GM18511 (cell line): ENCODE data around the gene SORCS2.

Source experiments
- ATAC-seq: cut with Tn5 transposase; IDR thresholded peaks from one replicate; pipeline ENCODE4 v1.9.1; 2021; ENCODE audit warnings: mild to moderate bottlenecking, moderate library complexity; ENCODE audit not compliant: unreplicated experiment

The SORCS2 gene

DNA sequence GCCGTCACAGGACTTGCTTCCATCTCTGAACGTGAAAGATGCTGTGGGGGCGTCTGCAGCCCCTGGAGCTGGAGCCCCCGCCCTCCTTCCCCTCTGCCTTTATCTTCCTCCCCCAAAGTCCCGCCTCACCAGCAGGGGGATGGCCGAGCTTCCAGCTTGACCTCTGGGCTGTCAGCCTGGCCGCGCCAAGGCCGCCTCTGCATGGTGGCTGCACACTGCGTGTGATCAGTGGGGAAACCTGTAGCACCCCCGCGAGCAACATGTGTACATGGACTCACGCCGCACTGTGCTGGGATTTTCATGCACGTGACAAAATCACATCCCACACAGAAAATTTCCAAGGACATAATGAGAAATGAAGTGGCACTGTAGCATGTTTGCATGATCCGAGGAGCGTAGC lies 268.9 kb downstream of the SORCS2 start:
- no peak for ATAC-seq

DNA sequence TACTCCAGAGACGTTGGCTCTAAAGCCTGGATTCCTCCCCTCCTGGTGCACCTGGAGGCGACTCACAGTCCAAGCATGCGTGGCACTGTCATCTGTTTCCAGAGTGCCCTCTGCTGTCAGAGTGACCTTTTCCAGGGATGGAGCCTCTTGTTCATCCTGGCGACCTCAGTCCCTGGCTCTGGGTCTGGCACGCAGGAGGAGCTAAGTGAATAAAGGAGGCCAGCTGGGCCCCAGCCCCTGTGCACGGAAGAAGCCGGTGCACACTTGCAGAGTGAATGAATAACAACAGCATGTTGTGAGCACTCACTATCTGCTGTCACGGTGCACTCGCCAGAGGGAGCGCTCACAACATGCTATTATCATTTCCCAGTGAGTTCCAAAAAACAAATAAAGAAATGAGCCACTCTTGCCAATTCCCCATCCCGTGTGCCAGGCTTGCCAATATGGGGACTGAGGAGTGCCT lies 270.2 kb downstream of the SORCS2 start:
- no peak for ATAC-seq

DNA sequence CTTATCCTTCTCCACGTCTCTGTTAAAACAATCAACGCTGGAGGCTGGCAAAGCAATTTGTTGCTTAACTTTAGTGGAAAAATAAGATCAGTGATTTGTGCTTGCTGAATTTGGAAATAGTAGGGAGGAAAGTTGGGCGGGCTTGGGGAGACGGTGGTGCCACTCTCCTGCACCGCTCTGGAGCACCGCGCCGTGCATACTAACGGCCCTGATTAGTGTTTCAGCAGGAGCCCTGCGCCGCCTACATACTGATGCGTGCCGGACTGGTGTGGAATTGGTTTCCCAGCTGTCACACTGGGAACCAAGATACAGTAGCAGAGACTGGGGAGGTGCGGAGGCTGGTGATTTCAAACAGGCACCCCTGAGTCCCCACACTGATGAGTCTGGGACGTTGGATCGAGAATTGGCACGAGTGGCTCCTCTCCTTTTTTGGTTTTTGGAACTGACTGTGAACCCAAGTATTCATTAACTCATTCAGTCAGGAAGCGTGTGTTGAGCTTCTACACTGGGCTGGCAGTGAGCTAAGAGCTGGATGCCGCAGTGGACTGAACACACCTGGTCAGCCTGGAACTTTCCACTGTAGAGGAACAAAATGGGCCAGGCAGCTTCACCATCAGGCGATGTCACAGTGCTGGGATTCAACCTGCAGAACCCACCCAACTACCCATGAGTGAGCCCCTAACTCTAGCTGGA lies 271.4 kb downstream of the SORCS2 start:
- no peak for ATAC-seq

DNA sequence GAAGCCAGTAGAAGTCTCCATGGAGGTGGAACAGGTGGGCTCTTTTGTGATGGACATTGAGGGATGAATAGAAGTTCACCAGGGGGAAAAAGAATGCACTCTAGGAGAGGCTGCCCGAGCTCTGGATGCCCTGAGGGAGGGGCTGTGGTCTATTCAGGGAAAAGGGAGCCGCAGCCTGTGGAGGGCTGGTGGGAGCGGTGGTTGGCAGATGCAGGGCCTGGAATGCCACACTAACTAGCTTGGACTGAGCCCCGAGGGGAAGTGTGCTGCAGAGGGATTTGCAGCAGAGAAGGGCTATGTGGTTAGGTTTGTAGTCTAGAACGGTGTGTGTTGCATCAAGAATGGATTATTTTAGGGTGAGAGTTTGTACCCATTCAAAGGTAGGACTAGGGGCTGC lies 271.9 kb downstream of the SORCS2 start:
- ATAC-seq = no peak

DNA sequence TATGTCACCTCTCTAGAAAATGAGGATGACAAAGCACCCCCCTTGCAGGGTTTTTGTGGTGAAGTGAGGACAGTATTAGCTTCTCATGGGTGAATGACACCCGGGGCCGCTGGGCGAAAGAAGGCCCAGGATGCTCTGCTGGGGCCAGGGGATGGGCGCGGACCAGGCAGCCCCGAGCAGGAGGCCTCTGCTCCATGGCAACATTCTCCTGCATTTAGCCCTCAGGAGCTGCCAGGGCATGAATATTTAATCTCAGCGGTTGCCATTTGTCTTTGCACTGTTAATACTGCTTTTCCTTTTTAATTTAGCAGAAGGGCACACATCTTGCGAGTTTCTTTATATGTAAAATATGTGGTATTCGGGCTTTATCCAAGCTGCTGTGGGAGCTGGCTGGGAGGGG lies 272.7 kb downstream of the SORCS2 start:
- no peak for ATAC-seq

DNA sequence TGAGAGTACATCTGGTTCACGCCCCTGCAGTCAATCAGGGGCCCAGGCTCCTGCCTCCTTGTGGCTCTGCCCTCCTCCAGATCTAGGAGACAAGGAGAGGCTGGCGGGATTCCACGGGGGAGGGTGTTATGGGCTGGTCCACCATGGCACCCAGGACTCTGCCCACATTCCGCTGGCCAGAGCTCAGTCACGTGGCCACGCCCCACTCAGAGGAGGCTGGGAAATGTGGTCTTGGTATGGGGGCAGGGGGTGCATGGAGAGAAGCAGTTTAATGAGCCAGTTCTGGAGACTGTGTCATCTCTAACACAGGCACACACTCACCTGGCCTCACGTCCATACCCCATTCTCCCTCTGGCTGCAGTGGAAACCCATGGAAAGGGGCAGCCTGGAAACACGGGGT lies 273.9 kb downstream of the SORCS2 start:
- ATAC-seq = no peak

DNA sequence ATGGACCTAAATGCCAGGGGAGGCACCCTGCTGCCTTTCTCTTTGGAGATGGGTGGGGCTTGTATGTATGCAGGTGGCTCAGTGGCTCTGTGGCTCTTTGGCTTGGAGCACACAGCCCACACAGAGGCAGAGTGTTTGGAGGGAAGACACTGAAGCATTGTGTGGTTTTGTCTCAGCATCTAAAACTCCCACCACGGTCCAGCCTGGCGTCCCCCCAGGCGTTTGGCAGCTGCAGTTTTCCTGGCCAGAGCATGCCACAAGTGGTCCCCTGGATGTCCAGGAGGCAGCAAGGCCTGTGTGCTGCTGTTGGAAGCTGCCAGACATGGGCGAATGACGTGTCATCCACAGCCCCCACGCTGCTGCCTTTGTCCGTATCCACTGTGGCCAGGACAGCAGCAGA lies 274.6 kb downstream of the SORCS2 start:
- no peak for ATAC-seq

DNA sequence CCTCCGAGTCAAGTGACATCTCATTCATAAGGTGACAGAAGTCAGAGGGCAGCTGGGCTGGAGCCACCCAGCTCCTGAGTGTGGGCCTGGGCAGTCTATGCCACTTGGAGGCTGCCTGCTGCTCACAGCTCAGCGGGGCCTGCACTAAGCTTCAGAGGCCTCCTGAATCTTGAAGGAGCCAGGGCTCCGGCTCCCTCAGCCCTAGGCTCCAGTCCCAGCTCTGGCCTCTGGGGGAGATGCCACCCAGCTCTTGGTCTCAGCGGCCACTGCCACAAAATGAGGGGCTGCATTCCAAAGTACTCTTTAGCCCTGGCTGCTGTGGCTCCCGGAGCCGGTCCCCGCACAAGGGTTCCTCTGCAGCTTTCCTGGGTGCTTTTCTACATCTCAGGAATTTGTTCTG lies 275.1 kb downstream of the SORCS2 start:
- ATAC-seq = no peak

DNA sequence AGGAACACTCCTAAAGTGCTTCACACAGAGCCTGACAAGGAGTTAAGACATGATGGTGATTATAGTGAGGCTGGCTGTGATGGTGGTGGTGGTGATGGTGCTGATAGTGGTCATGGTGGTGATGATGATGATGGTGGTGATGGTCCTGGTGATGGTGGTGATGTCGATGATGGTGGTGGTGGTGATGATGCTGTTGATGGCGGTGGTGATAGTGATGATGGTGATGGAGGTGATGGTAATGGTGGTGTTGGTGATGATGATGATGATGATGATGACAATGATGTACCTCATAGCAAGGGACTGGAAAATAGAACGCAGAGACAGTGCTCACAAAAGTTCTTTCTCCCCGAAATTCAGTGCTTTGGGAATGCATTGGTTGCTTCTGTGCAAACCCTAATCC lies 276.7 kb downstream of the SORCS2 start:
- ATAC-seq = no peak

DNA sequence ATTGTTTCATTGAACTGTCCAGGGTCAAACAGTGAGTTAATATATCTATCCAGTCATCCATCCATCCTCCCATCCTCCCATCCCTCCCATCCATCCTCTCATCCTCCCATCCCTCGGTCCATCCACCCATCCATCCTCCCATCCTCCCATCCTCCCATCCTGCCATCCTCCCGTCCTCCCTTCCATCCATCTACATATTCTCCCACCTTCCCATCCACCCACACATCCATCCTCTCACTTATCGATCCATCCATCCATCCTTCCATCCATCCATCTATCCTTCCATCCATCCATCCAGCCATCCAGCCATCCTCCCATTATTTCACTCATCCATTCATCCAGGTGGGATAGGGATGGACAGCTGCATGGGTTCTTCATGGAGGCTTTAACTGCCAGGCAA lies 277.8 kb downstream of the SORCS2 start:
- no peak for ATAC-seq

DNA sequence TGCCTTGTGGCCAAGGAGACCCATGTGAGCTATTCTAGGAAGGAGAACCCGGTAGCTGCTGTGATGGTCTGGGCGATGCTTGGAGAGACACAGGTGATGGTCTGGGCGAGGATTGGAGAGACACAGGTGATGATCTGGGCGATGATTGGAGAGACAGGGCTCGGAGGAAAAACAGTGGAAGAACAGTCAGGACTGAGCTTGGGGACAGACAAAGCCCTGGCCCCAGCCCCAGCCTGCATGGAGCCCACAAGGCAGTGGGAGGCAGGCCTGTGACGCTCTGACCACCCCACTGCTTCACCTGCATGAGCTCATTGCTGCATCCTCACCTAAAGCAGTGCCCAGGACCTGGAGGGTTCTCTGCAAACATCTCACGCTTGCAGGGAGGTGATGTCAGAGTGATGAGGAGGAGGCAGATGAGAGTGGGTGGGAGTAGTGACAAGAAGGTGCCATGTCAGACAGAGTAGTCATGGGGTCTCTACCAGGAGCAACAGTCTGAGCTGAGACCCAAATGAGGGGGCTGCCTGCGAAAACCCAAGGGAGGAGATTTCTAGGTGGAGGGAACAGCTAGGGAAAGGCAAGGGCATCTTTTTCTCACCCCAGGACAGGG lies 278.3 kb downstream of the SORCS2 start:
- no peak for ATAC-seq

DNA sequence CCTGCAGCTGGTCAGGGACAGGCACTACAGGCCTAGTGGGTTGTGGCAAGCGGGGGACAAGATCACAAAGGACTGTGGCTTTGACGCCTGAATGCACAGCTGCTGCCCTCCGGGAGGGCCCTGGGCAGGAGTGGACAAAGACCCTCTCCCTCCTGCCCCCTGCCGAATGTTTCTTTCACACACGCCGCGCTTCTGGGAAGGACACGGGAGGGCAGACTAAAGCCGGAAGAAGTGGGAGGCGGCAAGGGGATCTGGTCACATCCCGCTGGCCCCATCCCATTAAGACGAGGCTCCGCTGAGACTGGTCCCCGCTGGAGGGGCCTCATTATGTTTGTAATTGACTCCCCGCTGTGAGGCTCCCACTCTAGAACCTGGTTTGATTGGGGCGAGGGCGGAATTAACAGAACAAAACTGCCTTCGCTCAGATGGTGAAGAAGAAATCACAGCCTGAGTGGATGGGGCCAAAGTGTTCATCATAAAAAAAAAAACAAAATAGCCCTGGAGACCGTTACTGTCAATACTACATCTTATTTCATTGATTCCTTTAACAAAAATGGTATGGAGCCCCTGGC lies 280.2 kb downstream of the SORCS2 start:
- no peak for ATAC-seq

DNA sequence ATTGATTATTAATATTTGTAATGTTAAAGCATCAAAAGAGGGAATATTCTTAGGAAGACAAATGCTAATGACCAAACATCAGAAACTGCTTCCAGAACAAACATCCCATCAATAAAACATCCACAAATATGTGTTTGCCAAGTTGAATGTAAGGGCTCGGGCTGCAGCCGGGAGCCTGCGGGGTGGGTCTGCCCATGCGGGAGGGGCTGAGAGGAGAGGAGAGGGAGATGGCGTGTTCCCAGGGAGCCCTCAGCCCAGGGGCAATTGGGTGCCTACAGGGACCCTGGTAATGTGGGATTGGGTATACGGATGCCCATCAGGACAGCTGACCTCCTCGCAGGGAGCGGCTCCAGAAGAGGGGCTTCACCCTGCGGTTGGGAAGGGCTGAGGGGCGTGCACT lies 280.7 kb downstream of the SORCS2 start:
- no peak for ATAC-seq

DNA sequence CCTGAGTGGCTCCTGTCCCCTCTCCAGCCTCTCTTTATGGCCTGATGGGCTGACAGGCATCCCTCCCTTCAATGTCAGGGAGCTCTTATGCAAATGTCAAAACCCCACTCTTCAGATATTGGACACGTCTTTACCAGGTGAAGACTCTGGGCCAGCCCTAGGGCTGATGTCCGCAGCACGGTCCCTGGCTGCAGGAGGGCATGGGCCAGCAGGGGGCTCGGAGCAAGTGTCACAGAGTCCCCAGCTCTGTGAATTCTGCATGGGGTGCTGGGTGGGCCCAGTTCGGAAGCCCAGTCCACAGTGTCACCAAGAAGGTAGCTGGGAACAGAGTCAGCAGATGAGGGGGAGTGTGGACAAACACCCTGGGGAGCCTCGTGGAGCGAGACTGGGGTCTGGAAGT lies 282.0 kb downstream of the SORCS2 start:
- ATAC-seq = no peak

DNA sequence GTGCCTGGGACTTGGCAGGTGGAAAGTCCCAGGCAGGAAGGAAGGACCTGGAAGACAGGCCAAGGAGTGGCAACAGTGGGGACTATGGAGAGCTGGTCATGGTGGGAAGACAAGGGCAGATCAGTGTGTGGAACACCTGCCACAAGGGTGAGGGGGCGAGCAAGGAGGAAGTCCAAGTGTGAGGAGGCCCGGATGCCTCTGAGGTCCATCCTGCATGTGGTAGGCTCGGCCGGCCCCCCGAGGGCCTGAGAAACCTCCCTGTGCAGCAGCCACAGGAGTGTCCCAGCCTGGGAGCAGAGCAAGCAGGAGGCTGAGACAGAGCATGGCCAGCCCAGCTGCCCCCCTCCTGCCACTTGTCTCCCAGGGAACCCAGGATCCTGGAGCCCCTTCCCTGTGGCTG lies 282.9 kb downstream of the SORCS2 start:
- ATAC-seq = no peak

DNA sequence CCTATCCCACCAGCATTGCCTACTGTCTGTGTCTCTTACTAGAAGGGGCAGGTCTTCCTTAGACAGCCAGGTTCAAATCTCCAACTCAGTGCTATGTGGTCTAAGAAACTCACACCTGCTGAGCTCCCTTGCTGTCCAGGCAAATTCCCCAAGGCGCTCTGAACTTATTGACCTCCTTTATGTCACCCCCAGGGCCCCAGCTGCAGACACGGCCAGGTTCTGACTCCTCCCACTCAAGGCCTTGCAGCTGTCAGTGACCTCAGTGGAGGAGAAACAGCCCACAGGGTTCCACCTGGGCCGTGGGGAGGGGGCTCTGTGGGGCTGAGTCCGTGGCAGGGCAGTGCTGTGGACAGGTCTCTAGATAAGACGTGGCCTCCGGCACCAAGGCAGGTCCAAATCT lies 284.5 kb downstream of the SORCS2 start:
- ATAC-seq = no peak

DNA sequence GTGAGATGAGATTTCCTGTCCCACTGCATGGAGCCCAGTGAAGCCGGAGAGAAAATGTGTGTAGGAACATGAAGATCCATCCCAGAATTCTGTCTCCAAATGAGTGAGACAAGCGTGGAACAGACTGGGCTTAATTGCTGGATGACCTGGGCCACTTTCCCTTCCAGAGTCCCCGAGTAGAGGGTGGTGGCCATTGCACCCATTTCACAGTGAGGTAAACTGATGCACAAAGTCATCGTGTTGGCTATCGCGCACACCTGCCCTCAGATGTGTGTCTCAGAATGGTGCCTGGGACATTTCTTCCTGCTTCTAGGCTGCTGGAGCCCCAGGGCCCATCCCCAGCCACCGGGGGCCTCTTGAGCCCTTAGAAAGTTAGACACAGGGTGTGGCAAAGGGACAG lies 285.4 kb downstream of the SORCS2 start:
- ATAC-seq = no peak

DNA sequence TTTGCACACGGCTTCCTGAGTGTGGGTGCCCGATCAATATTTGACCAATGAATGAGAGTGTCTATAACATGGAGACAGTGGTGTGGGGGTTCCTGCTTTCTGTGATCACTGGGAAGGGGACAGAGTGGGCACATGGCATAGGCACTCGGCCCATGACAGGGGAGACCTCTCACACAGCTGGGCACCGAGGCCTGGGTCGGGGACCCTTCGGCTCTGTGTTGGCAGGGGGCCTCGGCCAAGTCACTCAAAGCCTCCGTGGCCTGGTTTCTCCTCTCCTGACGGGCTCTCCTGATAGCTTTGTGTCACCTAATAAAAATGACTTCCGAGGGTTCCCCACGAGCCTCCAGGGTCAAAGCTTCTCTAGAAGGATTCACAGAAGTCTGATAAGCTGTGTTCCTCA lies 286.3 kb downstream of the SORCS2 start:
- ATAC-seq = no peak

DNA sequence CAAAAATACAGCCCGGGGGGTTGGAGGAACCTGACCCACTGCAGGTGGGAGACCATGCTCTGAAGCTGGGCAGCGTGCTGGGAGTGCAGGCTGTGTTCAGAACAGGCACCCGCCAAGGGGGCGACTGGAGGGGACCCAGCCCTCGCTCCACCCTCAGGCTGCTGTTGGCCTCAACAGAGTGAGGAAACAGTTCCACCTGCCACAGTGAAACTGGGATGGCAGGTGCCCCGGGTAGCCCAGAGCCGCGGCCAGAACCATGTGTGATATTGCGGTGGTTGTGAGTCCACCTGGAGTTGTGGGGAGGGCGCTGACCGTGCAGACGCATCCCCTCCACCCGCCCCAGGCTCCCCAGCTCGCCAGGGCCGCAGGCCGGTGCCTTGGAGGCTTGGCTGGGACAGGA lies 288.1 kb downstream of the SORCS2 start:
- ATAC-seq = no peak

DNA sequence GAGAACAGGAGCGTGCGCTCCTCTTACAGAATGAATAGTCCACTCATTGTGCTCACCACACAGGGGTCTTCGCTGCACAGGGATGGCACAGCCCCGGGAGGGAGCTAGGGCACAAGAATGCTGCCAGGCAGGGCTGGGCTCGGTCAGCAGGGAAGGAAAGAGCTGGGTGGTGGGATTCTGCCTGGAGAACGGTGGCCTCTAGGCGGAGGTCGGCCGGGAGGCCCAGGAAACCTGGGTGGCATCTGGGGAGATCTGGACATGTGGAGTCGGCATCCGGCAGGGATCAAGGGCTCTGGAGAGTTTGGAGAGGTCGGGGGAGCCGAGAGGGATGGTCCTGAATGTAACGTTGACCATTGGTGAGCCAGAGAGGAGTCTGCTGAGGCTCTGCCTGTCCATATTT lies 288.9 kb downstream of the SORCS2 start:
- no peak for ATAC-seq

DNA sequence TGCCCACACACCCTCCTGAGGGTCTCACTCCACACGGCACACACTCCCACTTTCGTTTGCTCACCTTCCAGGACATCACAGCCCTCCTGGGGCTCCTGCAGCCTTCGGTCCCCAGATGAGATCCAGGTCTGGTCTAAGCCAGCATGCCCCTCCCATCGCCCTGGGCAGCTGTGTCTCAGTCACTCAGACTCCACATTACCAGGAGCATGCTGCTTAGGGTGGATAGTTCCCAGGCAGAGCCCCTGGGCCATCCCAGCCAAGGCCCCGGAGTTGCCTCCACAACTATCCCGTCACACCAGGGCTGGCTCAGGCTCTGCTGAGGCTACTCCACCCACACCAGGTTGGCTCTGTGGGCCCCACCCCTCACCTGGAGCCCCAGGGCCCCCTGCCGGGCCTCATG lies 292.8 kb downstream of the SORCS2 start:
- ATAC-seq = no peak

DNA sequence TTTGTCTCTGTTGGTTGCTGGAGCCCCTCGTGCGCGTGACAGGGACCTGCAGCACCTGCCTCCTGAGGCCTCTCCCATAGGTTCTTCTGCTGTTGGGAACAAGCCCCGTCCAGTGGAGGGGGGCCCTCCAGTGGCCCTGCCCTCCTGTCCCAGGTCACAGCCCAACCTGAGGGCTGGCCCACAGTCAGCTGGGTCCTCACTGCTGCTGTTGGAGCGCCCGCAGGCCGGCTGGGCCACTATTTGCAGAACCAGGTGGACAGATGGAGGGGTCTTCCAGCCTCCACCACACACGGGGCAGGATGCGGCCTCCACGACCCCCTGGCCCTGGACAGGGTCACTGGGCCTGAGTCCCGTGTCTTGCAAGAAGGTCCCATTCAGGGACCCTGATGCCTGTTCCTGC lies 293.8 kb downstream of the SORCS2 start:
- no peak for ATAC-seq

DNA sequence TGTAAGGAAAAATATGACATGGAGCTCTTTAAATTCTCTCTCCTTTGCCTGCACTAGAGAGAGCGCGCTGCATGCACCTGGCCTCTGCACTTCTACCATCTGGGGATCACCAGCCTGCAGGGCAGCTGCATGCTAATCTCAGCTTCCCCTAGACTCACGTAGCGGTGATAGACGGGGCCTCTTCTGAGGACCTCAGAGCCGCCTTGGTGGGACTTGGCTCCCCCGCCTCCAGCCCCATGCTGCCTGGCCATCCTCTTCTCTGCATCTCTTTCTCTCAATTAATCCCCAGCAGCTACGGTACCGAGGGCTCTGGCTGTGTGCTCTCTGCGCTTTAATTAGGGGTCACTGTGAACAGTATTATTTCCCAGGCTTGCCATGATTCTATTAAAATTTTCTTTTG lies 295.2 kb downstream of the SORCS2 start:
- ATAC-seq = no peak
